ENCODE results near the gene MEIS2.
"Not testable (repeated sequence)": the region's sequence is repeated elsewhere in the genome, so short reads cannot be mapped to it uniquely, and the experiment has no call there.

The MEIS2 gene

DNA sequence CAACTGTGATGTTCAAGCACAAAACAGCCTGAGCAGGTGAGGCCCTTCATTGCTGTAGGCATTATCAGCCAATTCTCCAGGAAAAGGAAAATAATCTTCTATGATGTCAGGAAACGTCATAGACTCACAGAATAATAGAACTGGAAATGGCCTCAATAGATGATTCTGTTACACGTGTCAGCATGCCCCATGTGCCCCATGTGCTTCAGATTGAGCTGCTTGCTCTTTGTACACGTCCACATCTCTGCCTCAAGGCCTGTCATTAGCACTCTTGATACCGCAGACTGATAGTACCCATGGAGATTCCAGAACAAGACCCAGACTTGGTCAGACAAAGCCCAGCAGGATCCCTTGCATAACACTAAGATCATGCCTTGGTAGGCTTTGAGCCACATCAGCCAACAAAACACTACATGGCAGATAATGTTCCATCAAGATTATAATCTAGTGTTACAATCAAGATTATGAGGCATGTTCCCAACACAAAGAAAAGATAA, 95.9 kb downstream of the MEIS2 start:
- DNase-seq, result no peak

DNA sequence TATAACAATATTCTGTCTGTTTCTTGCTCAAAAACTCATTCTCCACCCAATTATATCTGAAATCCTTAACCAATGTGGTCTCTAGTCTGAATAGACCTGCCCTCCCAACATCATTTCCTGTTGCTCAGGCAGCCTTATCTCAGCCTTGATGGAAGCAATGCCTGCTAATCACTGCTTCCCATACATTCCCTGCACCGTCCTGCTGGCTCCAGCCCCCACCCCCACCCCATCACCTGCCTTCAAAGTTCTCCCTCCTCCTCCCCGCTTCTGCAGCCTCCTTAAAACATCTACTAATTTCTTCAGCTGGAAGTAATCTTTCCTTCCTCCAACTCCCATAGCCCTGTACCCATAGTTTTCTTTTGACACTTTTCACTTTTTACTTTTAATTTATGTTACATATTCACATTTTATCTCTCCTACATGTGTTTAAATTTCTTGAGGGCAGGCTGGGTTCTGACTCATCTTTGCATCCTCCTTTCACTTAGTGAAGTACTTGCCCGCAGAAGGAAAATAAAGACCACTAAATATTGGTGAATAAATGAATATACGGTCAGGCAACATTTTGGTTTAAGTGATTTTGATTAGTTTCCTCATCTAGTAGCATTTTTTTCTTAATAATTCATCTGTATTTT, 98.2 kb downstream of the MEIS2 start:
- no peak for DNase-seq

DNA sequence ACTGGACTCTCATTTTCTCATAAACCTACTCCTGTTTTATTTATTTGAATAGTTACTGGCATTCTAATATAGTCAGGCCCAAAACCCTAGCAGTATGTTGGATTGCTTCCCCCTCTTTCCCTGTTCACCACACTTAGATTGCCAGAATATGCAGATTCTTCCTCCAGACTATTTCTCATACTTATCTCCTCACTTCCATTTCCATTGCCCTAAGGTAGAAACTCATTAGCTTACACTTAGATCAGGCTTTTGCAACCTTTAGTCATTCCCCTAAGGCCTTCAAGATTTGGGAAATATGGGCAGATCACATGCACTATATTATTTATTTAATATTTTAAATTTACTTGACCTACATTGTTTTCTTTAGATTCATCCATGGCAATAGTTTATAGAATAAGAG, 98.9 kb downstream of the MEIS2 start:
- no peak for DNase-seq

- no peak for DNase-seq
Observed at GRCh38 chr15:36999778-37000177, 100.6 kb downstream of the MEIS2 start.

DNA sequence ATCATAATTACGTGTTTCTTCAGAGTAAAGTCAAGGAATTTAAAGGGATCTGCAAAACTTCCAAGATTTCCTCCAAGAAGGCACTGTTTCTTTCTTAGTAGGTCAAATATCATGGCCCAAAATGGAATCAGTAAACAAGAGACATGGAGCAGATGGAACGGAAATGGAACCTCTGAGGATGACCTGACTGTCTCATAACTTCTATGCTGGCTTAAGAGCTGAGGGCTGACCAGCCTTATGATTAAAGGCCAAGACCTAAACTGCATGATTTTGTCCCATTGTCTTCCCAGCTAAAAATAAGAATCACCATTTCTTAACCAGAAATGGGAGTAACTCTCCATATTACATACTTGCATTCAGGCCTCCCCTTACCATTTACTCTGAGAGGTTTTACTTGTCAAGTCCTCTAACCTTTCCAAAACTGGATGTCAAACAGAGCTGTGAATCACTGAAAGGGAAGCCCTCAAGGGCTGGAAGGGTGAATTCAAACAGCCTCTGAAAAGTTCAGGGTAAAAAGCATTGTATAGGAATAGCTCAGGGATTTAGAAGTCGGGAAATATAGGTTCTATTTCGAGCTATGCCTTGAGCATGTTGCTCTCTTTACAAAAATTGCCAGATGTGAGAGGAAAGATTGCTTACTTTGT, 103.7 kb downstream of the MEIS2 start:
- DNase-seq, result no peak

GRCh38 chr15:36996121-36996520, 104.2 kb downstream of the MEIS2 start:
- no peak for DNase-seq

- no peak for DNase-seq
Observed at GRCh38 chr15:36994790-36995189, 105.6 kb downstream of the MEIS2 start.

- no peak for DNase-seq
Observed at GRCh38 chr15:36992454-36992853, 107.9 kb downstream of the MEIS2 start.

- DNase-seq, result no peak
Observed at GRCh38 chr15:36988947-36989346, 111.4 kb downstream of the MEIS2 start.

DNA sequence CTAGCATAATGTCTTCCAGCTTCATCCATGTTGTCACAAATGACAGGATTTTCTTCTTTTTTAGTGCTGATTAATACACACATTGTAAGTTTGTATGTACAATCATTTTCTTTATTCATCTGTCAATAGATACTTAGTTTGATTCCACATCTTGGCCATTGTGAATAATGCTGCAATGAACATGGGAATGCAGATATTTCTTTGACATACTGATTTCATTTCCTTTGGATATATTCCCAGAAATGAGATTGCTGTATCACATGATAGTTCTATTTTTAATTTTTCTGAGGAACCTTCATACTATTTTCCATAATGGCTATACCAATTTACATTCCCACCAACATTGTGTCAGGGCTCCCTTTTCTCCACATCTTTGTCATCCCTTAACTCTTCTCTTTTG, 117.9 kb downstream of the MEIS2 start:
- DNase-seq, result no peak

GRCh38 chr15:36980281-36980680, 120.1 kb downstream of the MEIS2 start:
- not testable (repeated sequence) for DNase-seq

DNA sequence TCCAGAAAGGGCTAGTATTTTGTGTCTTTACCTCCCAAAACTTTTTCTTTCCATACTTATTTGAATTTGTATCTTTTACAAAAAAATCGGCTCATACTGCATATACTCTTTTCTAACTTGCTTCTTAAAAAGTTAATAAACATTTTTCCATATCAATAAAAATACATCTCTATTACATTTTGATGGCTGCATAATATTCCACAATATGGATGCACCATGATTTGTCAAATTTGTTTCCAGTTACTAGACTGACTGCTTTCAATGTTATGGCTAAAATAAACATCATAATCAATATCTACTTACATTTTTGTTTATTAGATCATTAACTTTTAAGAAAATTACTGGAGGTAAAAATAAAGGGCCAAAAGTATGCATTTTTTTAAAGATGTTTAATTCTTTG, 121.7 kb downstream of the MEIS2 start:
- DNase-seq, result no peak

- DNase-seq, result no peak
Observed at GRCh38 chr15:36978126-36978525, 122.2 kb downstream of the MEIS2 start.

- DNase-seq, result no peak
Observed at GRCh38 chr15:36977659-36978058, 122.7 kb downstream of the MEIS2 start.

DNA sequence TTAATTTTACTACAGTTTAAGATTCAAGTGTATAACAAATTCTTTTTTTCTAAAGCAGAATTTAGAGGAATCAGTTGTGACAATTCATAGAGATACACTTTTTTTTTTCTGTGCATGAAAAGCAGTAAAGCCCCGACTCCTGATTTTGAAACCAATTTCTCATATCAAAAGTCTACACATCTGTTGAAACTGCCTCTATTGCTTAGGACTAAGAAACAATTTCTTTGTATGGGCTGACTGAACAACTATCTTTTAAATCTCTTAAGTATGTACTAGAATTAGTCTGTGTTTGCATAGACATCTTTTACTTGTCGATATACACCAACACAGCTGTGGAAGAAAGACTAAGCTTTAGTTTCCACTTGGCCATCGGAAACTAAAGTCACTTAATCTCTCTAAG, 127.6 kb downstream of the MEIS2 start:
- DNase-seq, result no peak

DNA sequence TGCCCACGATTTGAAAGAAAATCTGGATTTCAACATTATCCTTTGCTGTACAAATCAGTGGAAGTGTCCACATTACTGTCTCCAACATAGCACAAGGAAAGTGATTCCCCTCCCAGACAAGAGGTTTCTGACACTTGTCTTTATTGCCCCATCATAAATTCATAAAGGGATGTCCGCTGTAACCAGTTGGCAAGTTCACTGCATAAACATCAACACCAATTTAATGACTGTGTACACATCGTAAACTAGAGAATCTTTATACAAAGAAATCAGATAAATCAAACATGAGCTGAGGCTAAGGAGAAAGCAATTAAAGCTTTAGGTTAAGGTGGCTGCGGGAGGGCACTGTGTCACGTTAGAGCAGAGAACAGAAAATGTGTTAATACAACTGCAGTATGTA, 129.8 kb downstream of the MEIS2 start:
- no peak for DNase-seq

DNA sequence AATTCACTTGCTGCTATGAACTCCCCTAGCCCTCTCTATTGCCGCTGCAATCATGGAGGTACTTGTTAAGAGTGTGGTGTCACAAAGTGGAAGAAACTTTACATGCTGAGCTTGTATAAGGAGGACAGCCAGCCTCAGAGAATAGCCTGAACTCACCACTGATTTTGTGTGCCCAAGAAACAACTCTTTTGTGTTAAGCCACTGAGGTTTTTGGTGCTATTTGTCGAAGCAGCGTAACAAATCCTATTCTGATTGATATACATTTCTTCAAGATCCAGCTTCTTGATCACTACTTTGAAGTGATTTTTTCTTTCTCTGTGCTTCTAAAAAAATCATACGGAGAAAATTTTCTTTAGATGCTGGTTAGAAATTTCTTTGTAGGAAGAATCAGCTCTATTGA, 132.4 kb downstream of the MEIS2 start:
- DNase-seq, result no peak

- DNase-seq, result no peak
Observed at GRCh38 chr15:36966708-36967107, 133.6 kb downstream of the MEIS2 start.

- no peak for DNase-seq
Observed at GRCh38 chr15:36965570-36966342, 134.6 kb downstream of the MEIS2 start.

- no peak for DNase-seq
Observed at GRCh38 chr15:36964626-36965025, 135.7 kb downstream of the MEIS2 start.

DNA sequence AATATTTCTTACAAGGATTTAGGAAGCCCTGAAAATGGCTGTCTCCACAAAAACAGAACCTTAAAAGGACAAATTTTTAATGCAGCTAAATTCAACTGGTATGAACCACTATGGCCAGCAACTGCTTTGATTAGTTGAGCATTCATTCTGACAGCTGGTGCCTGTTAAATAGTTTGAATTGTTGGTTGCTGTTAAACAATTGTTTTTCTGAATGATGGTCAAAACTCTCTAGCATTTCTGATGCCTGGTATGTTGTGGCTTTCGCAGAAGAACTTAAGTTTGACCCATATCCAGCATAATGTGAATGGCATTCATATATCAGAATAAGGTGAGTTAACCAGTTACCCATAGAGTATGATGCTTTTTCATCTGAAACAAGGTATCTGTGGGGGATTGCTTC, 138.4 kb downstream of the MEIS2 start:
- no peak for DNase-seq

DNA sequence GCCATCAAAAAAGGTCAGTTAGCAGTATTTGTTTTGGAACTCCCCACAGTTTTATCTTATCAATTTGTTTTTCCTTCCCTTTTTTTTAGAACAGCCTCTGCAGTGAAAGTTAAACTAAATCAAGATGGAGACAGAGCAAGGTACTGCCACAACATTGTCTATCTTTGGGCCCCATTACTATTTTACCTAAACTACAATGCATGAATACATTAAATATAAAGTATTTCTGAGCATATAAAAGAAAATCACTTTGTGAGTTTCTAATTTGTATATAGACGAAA, 139.5 kb downstream of the MEIS2 start:
- no peak for DNase-seq

DNA sequence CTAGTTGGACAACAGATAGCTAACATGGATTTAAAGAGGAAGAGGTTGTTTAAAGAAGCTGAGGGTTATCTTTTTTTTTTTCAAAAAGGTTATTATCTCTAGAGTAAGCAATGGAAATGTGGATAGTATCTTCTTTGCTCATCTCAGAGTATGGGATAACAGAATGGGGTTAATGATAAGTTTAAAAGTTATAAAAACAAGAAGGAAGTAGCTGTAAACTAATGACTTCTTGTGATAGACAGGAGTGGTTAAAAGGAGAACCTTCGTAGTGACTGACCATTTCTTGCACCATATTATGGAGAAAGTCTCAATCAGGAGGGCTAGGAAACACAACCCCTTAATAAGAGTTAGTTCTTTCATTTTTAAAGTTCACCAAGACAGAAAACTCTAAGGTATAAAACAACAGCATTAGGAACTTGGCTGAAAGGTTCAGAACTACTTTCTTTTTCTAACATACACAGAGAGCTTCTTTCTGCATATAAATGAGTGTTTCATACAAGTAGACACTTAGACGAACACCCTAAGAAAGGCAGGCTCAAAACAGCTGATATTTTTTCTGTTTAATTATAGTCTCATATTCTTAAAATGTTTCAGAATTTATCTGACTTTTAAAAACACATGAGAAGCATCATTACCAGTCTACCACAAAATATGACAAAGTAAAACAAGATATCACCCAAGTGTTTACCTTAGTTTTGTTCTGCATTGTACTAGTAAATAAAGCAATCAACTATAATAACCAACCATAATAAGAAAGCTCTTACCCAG, 140.0 kb downstream of the MEIS2 start:
- DNase-seq, result no peak

DNA sequence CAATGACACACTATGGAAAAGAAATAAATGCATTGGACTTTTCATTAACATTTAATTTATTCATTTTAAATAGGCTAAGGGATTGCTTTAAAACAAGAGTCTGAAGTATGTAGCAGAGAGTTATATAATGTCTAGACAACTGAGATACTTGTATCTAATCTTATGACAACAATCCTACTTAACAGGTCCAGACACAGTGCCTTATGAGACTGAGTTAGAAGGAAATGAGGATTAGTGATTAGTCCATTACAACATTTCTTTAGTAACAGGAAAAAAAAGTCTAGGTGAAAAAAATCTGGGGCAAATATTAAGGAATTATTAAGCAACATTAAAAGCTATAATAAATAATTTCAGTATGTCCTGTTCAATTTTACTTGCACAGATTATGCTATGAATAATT, 140.6 kb downstream of the MEIS2 start:
- no peak for DNase-seq
